Thoracic aorta (tissue), 2 donors: ENCODE measurements around the gene SLC25A18. TPM values are rescaled to one million over a fixed set of nuclear protein-coding genes. Genes with fewer than 3 reads are reported as not detected.
"Not testable (repeated sequence)": the region's sequence is repeated elsewhere in the genome, so short reads cannot be mapped to it uniquely, and the experiment has no call there.

Source experiments
- ATAC-seq: fragments of 150-250 bp; one replicate; pipeline ENCODE4 v1.8.0; 2017; ENCODE audit warnings: low read depth; ENCODE audit not compliant: insufficient number of reproducible peaks, low FRiP score
- DNase-seq: peaks from one replicate; pipeline ENCODE4 v3.0.0-alpha.2; 2020; ENCODE audit warnings: low spot score
- H3K27ac ChIP-seq, 2 donors: fragments of 200-600 bp; sonication (generic); 1 replicate in 1 of 2; 2 replicates in 1 of 2; pipeline ENCODE4 v1.5.1; 2016; ENCODE audit warnings: mild to moderate bottlenecking in 2 of 2, moderate library complexity in 2 of 2
- H3K27me3 ChIP-seq: fragments of 200-600 bp; sonication (generic); replicated peaks from 2 replicates; pipeline ENCODE4 v1.6.0; 2016; ENCODE audit warnings: mild to moderate bottlenecking; ENCODE audit not compliant: insufficient read depth
- H3K36me3 ChIP-seq: fragments of 200-600 bp; sonication (generic); one replicate; pipeline ENCODE4 v1.5.1; 2016
- H3K4me1 ChIP-seq, 2 donors: fragments of 200-600 bp; sonication (generic); 1 replicate in 1 of 2; 2 replicates in 1 of 2; pipeline versions ENCODE4 v1.5.1 to v1.6.0; 2016; ENCODE audit warnings: low read depth in 2 of 2, mild to moderate bottlenecking in 1 of 2; ENCODE audit not compliant: control insufficient read depth in 1 of 2
- H3K4me3 ChIP-seq: fragments of 200-600 bp; sonication (generic); 2 replicates; pipeline ENCODE4 v1.5.1; 2016; ENCODE audit warnings: mild to moderate bottlenecking
- H3K9me3 ChIP-seq: fragments of 200-600 bp; sonication (generic); 2 replicates; pipeline ENCODE4 v1.5.1; 2016
- CTCF ChIP-seq: fragments of 200-600 bp; sonication (generic); IDR thresholded peaks from one replicate; pipeline ENCODE4 v1.5.1; 2019; ENCODE audit warnings: antibody characterized with exemption
- total RNA-seq, 2 donors: library from RNA; depleted of rRNA; stranded (reverse); fragments of >200 nt; gene quantifications; one replicate each; pipeline versions ENCODE4 v1.1.0 to v1.2.3, GENCODE V29; 2016

SLC25A18 gene
- total RNA-seq, 2 donors from 2014 or later = not detected

GRCh38 chr22:17631076-17631565, 67.8 kb downstream of the SLC25A18 start:
- Histone ChIP-seq H3K4me1 (peaks cover 14 to 25% of the 10 kb centered on the region in 2 donors), H3K27ac (no peak overlapping the region), H3K4me3 (no peak overlapping the region), H3K9me3 (no peaks in the 10 kb centered on the region), H3K36me3 (no peaks in the 10 kb centered on the region), H3K27me3 (no peaks in the 10 kb centered on the region)
- ATAC-seq (no peak), DNase-seq (no peak)
- TF ChIP-seq CTCF = no peak

- no peaks in the 10 kb centered on the region for H3K9me3 ChIP-seq
- no peak for ATAC-seq
- TF ChIP-seq CTCF = no peak
Measured at GRCh38 chr22:17633217-17633997, 70.1 kb downstream of the SLC25A18 start.

DNA sequence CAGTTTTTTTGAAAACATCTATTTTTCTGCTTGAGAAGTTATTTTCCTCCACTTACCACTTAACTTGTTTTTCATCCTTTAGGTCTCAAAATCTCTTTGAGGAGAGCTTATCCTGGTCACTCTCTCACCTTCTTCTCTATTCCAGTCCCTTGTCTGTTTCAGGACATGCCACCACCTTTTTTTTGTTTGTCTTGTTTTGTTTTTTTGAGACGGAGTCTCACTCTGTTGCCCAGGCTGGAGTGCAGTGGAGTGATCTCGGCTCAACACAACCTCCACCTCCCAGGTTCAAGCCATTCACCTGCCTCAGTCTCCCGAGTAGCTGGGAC, 70.7 kb downstream of the SLC25A18 start:
- H3K9me3 ChIP-seq = no peaks in the 10 kb centered on the region
- DNase-seq (no peak), ATAC-seq (no peak)
- no peak for TF ChIP-seq CTCF
- no peaks in the 10 kb centered on the region for H3K36me3 ChIP-seq
- peaks cover 3 to 10% of the 10 kb centered on the region in 2 donors for H3K4me1 ChIP-seq
- no peak overlapping the region for H3K27ac ChIP-seq
- H3K4me3 ChIP-seq = no peak overlapping the region
- H3K27me3 ChIP-seq = no peaks in the 10 kb centered on the region

More at GRCh38 chr22:17633217-17633997, 70.1 kb downstream of the SLC25A18 start:
- Histone ChIP-seq H3K4me1 (peaks cover 3 to 11% of the 10 kb centered on the region in 2 donors), H3K36me3 (no peaks in the 10 kb centered on the region), H3K27ac (no peak overlapping the region), H3K27me3 (no peaks in the 10 kb centered on the region), H3K4me3 (no peak overlapping the region)
- no peak for DNase-seq

GRCh38 chr22:17634696-17635095, 71.4 kb downstream of the SLC25A18 start:
- no peak for DNase-seq
- Histone ChIP-seq H3K4me1 (peaks cover 4 to 10% of the 10 kb centered on the region in 2 donors), H3K9me3 (no peaks in the 10 kb centered on the region), H3K27ac (no peak overlapping the region), H3K4me3 (no peak overlapping the region), H3K36me3 (no peaks in the 10 kb centered on the region), H3K27me3 (no peaks in the 10 kb centered on the region)
- no peak for ATAC-seq
- TF ChIP-seq CTCF = no peak

GRCh38 chr22:17636850-17637249, 73.6 kb downstream of the SLC25A18 start:
- peaks cover 9 to 15% of the 10 kb centered on the region in 2 donors for H3K4me1 ChIP-seq
- not testable (repeated sequence) for H3K27ac ChIP-seq, ATAC-seq, H3K9me3 ChIP-seq, DNase-seq, H3K4me3 ChIP-seq, H3K27me3 ChIP-seq, H3K36me3 ChIP-seq
